DMS53 (cell line): Measurements from ENCODE around the gene KMT2B.

Source experiments
- DNase-seq: peaks from one replicate; lab custom pipeline; 2025; lab: John Stamatoyannopoulos, UW

The KMT2B gene

DNA sequence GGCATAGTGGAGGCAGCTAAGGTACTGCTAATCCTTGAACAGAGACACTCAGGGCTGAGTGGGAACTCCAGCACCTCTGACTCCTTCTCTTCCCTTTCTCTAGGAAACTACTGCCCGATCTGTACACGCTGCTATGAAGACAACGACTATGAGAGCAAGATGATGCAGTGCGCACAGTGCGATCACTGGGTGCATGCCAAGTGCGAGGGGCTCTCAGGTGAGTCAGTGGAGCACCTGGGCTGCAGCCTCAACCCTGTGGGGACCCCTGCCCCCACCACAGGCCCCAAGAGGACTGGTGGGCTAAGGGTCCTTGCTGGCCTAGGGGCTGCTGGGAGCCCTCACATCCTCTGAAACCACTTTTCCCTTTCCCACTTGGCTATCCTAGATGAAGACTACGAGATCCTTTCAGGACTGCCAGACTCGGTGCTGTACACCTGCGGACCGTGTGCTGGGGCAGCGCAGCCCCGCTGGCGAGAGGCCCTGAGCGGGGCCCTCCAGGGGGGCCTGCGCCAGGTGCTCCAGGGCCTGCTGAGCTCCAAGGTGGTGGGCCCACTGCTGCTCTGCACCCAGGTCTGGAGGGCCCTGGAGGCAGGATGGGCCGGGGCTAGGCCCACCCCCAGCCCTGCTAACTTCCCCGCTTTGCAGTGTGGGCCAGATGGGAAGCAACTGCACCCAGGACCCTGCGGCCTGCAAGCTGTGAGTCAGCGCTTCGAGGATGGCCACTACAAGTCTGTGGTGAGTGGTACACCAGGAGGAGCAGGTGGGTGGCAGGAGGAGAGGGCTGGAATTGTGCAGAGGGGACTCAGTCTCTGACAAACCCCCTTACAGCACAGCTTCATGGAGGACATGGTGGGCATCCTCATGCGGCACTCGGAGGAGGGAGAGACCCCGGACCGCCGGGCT is 9.5 kb downstream of the KMT2B start:
- no peak for DNase-seq

DNA sequence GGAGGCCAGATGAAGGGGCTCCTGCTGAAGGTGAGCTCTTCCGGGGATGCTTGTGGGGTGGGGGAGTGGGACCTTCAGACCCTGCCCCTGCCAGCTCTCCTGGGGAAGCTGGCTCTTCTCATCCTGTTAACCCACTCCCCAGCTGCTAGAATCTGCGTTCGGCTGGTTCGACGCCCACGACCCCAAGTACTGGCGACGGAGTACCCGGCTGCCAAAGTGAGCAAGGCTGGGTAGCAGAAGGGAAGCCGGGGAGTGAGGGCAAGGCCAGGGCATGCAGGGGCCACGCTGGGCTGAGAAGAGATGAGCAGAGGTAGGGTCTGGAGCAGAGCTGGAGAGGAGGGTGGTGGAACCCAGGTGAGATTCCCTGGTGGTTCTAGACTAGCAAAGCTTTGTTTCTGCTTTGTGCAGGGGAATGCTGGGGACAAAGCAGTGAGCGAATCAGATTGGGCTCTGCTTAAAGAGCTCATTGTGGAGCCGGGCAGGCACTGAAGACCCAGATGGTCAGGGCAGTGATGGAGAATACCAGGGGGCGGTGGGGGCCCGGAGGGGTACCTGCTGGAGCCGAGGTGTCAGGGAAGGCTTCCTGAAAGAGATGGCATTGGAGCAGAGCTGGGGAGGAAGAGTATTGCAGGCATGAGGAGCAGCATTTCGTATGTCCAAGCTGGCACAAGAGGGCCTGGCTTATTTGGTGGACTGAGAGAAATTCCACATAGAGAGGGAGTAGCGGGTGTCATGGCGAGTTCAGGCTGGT is 10.3 kb downstream of the KMT2B start:
- no peak for DNase-seq

DNA sequence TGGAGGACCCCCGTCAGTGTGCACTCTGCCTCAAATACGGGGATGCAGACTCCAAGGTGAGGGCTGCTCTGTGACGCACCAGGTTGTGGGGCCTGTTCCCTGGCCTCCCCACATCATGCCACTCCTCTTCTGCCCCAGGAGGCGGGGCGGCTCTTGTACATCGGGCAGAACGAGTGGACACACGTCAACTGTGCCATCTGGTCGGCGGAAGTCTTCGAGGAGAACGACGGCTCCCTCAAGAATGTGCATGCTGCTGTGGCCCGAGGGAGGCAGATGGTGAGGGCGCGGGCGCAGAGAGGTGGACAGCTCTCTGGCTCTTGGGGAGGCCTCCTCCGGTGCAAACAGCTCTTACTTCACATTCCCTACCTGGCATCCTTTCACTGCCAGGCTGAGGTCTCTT is 11.2 kb downstream of the KMT2B start:
- DNase-seq: no peak

DNA sequence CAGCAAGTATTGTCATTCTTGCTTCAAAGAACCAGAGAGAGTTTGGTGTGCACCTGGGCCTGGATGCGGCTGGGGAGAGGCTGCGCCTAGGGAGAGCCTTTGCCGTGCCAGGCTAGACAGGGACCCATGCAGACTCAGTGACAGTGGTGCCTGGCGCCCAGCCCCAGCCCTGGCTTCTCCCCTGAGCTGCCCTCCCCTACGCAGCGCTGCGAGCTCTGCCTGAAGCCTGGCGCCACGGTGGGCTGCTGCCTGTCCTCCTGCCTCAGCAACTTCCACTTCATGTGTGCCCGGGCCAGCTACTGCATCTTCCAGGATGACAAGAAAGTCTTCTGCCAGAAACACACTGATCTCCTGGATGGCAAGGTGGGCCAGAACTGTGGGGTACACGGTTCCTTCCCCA is 12.0 kb downstream of the KMT2B start:
- no peak for DNase-seq

DNA sequence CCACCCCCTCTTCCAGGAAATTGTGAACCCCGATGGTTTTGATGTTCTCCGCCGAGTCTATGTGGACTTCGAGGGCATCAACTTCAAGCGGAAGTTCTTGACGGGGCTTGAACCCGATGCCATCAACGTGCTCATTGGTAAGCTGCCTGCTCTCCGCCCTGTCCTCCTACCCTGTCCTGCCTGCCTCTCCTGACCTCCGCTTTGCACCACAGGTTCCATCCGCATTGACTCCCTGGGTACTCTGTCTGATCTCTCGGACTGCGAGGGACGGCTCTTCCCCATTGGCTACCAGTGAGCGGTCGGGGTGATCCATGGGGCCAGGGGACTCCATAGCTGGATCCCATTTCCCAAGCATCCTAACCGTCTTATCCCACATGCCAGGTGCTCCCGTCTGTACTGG is 12.5 kb downstream of the KMT2B start:
- no peak for DNase-seq

DNA sequence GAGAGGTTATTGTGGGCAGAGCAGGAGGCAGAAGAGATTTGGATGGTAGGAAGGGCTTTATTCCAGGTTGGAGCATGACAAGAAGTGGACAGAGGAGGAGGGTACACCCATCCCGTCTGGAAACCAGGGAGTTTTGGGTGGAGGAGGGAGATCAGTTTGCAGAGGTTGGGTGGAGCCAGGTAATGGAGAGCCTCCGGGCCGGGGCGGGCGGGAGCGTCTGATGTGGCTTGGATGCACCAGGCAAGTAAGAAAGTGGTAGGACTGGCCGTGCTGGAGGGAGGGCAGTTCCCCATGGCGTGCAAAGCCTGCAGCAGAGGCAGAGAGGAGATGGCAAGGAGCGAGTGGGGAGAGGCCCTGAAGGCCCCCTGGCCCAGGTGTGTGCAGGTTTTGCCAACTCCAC is 13.6 kb downstream of the KMT2B start:
- DNase-seq: no peak

DNA sequence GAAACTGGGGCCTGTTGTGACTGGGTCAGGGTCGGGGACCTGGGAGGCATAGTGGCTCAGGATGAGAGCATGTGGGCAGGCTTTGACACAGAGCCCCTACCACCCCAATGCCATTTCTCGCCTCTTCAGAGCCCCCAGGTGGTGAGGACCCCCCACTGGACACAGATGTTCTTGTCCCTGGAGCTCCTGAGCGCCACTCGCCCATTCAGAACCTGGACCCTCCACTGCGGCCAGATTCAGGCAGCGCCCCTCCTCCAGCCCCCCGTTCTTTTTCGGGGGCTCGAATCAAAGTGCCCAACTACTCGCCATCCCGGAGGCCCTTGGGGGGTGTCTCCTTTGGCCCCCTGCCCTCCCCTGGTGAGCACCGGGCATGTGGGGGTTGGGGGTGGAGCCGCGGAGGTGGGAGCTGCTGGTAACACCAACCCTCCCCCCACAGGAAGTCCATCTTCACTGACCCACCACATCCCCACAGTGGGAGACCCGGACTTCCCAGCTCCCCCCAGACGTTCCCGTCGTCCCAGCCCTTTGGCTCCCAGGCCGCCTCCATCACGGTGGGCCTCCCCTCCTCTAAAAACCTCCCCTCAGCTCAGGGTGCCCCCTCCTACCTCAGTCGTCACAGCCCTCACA is 14.1 kb downstream of the KMT2B start:
- DNase-seq: no peak

DNA sequence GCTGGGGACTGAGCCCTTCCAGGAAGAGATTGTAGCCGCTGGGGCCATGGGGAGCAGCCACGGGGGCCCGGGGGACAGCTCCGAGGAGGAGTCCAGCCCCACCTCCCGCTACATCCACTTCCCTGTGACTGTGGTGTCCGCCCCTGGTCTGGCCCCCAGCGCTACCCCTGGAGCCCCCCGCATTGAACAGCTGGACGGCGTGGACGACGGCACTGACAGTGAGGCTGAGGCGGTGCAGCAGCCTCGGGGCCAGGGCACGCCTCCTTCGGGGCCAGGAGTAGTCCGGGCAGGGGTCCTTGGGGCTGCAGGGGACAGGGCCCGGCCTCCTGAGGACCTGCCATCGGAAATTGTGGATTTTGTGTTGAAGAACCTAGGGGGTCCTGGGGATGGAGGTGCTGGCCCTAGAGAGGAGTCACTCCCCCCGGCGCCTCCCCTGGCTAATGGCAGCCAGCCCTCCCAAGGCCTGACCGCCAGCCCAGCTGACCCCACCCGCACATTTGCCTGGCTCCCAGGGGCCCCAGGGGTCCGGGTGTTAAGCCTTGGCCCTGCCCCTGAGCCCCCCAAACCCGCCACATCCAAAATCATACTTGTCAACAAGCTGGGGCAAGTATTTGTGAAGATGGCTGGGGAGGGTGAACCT is 14.9 kb downstream of the KMT2B start:
- no peak for DNase-seq

DNA sequence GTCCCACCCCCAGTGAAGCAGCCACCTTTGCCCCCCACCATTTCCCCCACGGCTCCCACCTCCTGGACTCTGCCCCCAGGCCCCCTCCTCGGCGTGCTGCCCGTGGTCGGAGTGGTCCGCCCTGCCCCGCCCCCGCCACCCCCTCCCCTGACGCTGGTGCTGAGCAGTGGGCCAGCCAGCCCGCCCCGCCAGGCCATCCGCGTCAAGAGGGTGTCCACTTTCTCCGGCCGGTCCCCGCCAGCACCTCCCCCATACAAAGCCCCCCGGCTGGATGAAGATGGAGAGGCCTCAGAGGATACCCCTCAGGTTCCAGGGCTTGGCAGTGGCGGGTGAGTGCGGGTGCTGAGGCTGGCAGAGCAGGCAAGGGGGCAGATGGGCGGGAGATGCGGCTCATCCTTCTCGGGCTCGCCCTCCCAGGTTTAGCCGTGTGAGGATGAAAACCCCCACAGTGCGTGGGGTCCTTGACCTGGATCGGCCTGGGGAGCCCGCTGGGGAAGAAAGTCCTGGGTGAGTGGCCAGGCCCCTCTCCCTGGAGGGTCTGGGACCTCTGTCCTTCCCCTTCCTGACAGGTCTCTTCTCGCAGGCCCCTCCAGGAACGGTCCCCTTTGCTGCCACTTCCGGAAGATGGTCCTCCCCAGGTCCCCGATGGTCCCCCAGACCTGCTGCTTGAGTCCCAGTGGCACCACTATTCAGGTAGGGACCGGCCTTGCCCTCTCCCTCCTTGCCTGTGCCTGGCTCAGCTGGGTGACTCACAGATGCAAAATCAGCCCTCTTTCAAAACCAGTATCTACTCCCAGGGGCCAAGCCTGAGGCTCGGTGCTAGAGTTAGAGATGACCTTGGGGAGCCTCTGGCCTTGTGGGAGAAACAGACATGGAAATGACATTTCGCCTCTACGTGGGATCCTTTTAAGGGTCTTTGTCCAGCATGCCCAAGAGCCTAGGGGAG is 15.7 kb downstream of the KMT2B start:
- no peak for DNase-seq

DNA sequence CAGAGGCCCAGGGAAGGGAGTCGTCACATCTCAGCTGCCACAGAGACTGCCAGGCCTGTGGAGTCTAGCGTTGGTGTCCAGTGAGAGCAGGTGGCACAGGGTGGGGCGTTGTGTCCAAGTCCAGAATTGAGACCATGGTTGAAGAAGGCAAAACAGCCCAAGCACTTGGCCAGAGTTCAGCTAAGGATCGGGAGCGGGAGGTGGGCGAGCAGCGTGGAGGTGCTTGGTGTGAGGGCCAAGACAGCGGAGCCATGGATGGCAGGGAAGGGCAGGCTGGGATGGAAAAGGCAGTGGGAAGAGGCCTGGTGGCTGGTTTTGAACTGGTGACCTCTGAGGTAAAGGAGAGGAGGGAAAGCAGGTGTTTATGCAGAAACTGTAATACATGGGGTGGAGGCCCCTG is 16.5 kb downstream of the KMT2B start:
- DNase-seq: no peak

DNA sequence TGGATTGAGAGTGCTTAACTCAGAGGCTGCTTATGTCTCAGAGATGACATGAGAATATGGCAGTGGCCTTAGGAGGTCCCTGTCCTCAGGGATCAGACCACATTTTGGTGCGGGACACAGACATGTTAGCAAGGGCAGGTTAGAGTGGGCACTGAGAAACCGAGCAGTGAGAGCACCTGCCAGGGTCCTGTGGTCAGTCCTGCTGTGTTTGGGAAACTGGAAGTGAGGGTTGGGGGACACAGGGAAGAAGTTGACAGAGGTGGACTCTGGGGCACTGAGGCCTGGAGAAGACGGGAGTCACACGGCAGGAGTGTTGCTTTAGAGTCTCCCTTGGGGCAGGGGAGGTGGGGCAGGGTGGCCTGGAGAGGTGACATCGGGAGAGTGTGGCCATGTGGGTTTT is 17.1 kb downstream of the KMT2B start:
- DNase-seq: no peak

DNA sequence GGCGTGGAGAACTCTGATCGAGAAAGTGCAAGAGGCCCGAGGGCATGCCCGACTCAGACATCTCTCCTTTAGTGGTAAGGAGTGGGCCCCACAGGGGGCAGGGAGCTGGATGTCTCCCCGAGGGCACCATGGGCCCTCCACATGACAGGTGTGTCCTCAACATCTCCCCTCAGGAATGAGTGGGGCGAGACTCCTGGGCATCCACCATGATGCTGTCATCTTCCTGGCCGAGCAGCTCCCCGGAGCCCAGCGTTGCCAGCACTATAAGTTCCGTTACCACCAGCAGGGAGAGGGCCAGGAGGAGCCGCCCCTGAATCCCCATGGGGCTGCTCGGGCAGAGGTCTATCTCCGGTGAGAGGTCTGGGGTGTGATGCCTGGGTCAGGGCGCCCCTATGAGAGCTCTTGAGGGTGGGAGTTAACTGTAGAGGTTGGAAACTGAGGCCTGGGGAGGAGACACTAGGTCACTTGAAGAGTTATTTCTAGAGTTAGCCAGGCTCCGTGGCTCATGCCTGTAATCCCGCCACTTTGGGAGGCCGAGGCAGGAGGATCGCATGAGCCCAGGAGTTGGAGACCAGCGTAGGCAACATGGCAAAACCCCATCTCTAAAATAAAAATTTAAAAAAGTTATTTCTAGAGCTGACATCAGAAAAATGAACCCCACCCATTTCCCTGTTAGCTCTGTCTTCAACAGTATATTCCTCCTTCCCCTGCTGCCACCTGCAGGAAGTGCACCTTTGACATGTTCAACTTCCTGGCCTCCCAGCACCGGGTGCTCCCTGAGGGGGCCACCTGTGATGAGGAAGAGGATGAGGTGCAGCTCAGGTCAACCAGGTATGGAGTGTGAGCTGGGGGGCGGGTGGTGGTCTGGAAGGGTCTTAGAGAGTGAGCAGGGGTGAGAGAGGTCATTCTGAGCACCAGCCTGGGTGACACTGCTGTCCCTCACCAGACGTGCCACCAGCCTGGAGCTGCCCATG is 19.4 kb downstream of the KMT2B start:
- DNase-seq: peak; percentile 61

DNA sequence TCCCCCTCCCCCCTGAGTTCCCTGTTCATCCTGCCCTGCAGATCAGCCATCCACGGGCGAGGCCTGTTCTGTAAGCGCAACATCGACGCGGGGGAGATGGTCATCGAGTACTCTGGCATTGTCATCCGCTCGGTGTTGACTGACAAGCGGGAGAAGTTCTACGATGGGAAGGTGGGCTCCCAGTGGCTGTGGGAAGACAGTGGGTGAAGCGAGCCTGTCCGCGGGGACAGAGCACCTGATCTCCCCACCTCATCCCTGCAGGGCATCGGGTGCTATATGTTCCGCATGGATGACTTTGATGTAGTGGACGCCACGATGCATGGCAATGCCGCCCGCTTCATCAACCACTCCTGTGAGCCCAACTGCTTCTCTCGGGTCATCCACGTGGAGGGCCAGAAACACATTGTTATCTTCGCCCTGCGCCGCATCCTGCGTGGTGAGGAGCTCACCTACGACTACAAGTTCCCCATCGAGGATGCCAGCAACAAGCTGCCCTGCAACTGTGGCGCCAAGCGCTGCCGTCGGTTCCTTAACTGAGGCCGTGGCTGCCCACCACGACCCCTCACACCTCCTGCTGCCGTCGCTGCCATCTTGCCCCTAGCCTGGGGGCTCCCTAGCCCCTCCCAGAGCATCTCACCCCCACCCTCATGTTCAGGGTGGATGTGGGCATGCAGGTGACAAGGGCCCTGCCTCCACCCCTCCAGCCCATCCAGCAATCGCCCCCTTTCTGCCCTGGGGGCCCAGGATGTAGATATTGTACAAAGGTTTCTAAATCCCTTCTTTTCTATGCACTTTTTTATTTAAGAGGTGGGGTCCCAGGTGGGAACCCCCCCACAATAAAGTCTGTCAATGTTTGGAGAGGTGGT is 20.5 kb downstream of the KMT2B start:
- no peak for DNase-seq

DNA sequence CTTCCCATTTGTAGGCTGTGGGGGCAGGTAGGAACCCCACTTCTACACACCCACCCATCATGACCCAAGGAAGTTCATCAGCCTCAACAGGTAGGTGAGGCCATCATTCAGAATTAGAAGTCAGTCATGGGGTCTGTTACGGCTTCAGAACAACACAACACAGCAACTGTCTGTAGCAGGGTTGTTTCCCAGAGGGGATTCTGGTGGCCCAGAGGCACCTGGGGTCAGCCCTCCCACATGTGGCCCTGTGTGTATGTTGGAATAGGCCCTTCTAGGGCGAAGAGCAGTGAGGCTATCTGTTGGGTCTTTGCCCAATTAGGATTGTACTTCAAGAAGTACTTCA is 21.1 kb downstream of the KMT2B start:
- DNase-seq: no peak

DNA sequence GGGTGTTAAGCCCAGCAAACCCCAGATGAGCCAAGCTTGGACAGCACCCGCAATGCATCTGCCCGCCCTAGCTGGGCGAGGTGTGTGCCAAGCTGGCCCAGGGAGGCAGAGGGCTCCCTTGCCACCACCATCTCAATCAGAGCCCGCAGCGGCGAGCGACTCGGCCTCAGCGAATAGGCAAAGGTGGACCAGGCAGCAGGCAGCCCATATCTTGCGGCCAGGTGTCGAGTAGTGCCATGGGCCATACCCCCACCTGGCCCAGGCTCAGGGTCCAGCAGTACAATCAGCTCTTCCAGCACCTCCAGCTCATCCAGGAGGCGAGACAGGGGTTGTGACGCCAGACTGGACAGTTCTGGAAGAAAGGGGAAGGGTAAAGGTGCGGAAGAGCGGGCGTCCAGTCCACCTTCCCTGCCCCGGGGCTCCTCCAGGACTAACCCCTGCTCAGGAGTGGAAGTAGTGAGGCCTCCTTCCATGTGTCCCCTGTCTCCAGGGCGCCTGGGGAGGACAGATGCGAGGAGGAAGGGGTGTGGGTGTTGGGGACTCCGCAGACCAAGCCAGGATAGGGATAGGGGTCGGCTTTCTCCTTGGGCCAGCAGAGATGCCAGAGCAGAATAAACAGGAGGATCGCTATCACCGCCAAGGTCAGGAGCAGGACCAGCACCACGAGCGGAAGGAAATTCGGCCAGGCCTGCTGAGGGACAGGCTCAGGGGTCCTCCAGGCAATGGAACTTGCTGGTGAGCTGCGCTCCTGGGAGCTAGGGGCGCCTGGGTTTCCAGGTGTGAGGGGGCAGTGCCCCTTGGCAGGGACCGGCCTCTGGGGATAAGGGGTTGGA is 21.7 kb downstream of the KMT2B start:
- DNase-seq: peak; percentile 47

DNA sequence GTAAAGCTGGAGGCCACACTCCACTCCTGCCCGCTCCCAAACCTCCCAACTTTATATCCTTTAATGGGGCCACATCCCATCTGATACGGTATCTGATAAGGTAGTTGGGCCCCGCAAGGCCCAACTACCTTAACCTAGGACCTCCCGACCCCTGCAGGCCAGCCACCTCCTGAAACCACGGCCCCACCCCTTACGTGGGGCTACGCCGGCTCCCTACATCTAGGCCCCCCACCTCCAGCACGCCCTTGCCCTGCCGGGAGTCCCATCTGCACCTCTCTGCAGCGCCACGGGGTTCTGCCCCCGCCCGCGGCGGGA is 22.3 kb downstream of the KMT2B start:
- no peak for DNase-seq

DNA sequence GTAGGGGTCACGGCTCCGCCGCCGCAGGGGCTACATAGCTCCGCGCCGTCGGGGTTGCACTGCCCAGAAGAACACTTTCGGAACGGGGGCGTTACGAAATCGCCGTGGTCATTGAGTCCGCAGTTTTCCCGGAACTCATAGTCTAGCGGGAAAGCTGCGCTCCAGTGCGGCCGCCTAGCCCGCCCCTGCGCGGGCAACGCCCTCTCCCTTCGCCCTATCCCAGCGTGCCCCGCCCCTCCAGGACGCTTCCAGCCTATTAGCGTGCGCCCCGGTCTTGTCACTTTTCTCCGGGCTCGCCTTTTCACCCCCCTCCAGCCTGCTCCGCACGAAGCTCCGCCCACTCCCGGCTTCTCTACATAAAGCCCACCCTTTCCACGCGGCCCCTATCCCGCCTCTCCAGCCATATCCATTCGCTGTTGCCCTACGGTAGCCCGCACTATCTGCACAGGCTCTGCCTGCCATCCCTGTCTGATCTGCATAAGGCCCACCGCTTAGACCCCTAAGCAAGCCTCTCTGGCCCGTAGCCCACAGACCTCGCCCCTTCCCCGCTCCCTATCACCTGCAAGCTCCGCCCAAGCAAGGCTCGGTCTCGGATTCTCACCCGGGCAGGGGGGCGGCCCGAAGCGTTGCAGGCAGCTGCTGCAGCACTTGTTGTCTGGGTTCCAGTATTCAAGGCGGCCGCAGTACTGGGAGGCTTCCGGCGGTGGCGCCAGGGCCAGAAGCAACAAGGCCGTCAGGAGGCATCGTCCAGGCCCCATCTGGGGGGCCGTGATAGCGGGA is 22.8 kb downstream of the KMT2B start:
- DNase-seq: peak; percentile 100

DNA sequence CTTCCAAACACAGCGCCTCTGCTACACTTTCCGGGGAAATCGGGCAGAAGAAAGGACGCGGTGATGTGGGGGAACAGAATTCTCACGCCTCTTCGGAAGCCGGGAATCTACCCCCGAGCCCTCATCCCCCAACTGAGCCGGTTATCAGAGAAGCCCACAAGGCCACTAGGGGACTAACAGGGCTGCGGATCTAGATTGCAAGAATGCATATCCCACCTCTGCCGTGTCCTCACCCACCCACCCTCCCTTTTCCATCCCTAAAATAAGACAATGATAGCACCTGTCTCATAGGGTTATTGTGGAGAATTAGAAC is 23.4 kb downstream of the KMT2B start:
- DNase-seq: no peak
